CD1c-positive myeloid dendritic cell (primary cell): Measurements from ENCODE around the gene GTF2H3.

Experiments
- DNase-seq: peaks from one replicate; pipeline ENCODE4 v3.0.0-alpha.2; 2016; ENCODE audit errors: extremely low spot score

Gene GTF2H3

DNA sequence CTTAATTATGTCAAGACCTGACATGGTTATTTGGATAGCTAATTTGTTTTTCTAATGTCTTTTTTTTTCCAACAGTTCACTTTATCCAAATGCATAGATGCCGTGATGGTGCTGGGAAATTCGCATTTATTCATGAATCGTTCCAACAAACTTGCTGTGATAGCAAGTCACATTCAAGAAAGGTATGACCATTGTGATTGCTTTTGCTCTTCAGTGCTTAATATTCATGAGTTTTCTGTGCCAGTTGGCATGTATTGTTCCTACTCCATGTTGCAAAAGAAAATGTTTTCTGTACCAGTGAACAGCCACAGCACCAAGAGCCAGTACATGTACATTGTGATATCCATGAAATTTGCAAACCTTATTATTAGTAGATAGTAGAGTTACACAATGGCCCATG is 11.8 kb downstream of the GTF2H3 start:
- DNase-seq: no peak

DNA sequence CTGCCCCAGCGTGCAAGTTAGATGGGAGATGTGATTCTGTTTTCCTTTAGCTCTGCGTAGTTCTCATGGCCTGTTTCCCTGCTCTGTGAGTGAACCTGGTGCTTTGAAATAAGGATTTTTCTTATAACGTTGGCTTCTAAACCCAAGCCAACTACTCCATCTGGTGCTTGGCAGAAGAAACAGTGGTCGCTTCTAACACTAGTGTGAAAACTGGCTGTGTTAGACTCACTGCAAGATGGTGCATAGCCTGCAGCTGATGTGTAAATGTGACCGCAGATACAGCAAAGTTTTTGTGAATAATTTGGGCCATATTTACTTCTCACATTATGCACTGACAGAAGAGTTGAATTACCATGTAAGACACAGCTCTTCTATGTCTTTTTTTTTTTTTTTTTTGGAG is 12.2 kb downstream of the GTF2H3 start:
- no peak for DNase-seq

DNA sequence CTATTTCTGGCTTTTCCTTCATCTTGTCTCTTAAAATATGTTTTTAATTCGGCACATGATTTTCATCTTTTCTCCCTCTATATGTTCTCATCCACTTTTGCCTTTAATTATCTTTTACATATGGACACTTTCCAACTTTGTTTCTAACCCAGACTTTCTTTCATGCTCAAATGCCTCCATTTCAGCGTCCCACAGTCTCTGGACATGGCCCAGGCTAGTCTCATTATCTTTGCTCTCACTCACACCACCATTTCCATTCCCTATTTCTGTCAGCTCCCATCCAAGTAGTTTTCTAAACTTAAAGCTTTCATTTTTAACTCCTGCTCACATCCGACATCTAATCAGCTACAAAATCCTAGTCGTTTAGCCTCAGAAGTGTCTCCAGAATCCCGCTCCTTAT is 14.8 kb downstream of the GTF2H3 start:
- no peak for DNase-seq

DNA sequence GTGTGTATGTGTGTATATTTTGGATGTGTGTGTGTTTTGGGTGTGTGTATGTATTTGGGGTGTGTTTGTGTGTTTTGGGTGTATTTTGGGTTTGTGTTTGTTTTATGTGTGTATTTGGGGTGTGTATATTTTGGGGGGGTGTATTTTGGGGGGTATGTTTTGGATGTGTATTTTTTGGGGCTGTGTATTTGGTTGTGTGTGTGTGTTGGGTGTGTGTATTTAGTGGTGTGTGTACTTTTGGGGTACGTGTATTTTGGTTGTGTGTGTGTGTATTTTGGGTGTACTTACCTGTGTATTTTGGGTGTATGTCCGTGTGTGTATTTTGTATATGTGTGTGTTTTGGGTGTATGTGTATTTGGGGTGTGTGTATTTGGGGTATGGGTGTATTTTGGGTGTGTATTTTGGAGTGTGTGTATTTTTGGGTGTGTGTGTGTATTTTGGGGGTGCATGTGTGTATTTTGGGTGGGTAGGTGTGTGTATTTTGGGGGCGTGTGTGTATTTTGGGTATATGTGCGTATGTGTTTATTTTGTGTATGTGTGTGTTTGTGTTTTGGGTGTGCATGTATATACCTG is 20.6 kb downstream of the GTF2H3 start:
- no peak for DNase-seq

DNA sequence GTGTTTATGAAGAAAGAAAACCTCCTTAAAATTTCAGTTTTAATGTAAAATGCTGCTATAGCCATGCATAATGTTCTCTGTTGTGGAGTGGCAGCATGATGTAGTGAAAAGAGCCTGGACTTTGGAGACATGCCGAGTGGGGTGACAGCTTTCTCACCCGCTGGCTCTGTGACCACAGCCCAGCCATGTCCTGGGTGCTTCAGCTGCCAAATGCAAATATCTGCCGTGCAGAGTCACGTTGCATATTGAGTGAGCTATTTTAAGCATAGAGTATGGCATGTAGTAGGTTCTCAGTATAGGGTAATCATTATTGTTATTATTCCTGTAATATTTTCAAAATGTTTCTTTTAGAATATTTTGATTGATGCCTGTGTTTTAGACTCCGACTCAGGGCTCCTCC is 21.8 kb downstream of the GTF2H3 start:
- no peak for DNase-seq

DNA sequence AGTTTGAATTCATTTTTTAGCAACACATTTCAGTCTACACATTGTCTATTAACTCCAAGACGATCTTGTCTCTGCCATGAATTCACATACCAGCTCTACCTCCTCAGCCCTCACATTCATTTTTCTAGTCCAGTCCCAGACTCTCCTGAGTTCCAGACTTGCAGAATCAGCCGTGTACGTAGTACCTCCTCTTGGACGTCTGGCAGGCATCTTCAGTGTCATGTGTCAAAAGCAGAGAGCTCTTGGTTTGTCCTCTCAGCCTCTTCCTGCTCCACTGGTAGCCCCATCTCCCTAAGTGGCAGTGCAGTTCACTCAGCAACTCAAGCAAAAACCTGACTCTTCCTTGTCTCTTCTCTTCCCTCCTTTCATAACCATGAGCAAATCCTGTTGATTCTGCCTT is 22.8 kb downstream of the GTF2H3 start:
- DNase-seq: no peak

DNA sequence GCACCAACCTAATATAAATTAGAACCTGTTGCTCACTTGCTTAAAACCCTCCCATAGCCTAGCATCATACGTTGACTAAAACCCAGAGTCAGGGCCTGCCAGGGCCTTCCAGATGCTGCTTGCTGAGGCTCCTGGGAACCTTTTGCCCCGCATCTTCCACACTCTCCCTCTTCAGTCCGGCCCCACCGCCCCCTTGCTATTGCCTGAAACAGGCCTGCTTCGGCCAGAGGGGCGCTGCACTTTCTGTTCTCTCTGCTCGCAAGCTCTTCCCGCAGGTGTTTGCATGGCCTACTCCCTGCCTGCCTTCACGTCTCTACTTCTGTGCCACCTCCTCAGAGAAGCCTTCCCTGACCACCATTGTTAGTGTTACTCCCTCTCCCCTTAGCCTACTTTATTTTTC is 23.6 kb downstream of the GTF2H3 start:
- DNase-seq: no peak

DNA sequence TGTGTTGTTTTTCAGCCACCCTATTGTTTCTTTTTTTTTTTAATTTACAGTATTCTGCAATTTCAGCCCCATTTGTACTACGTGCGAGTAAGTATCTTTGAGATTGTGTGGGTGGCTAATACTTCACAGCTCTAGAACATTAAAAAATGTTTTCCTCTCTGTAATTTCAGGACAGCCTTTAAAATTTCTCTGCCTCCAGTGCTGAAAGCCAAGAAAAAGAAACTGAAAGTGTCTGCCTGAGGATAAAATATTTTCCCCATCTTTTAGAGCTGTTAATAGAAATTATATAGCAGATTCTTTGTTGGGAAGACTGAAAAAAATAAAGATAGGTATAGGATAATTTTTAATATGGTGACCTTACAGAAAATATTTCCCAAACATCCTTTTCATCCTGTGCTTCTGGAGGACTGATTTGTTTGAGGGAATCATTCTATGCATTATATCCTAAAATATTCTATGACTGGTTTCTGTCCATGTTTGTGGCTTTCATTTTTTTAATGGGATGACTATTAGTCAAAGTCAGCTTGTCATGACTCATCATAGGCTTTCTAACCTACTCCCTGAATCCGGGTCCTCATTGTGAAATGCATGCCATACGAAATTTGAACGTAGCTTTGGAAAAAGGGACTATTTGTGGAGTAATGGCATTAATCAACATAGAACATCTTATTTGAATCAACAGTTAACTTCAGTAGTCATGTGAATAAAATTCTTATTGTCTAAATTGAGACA is 26.5 kb downstream of the GTF2H3 start:
- DNase-seq: peak; percentile 37

DNA sequence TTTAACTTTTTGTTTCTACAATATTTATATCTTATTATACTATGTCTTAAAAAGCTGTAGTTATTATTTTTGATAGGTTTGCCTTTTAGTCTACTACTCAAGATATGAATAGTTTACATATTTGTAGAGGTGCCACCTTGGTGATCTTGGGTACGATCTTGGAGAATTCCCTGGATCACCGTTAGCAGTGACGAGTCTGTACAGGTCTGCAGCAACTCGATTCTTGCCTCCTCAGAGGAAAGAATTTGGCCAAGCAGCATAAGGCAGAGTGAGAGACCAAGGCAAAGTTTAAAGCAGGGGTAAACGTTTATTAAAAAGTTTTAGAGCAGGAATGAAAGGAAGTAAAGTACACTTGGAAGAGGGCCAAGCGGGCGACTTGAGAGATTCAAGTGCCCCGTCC is 34.1 kb downstream of the GTF2H3 start:
- no peak for DNase-seq

DNA sequence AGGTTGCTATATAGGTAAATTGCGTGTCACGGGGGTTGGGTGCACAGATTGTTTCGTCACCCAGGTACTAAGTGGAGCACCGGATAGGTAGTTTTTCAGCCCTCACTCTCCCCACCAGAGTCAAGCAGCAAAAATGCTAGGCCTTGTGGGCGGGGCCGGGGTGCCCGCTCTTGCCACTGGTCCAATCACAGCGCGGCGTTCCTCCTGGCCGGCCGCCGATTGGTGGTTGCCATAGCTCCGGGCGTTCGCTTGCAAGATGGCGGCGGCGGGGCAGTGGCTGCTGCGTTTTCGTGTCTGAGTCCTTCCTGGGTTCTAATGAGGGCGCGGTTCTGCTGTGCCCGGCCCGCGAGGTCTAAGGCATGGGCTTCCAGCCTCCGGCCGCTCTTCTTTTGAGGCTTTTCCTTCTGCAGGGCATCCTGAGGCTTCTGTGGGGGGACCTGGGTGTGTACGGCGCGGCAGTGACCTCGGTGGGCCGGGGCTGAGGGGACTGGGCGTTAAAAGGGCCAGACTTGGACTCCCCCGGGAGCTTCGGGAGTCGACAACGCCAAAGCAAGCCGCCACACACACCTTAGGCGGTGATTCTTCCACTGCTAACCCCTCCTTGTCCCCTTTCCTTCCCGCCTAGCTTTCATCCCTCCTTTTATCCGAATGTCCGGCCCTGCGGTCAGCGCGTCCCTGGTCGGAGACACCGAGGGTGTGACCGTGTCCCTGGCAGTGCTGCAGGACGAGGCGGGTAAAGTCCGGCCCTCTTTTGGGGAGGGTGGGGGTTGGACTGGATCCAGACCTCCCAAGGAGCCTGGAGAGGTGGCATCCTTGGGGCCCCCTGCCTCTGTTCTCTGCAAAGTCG is 37.5 kb downstream of the GTF2H3 start, which contains the start of gene TCTN2:
Gene TCTN2 (plus strand): TSS at position 232 of the 847 bp plus-strand sequence. CDS start 128 bp downstream, at position 360.
- peak; percentile 93 for DNase-seq

DNA sequence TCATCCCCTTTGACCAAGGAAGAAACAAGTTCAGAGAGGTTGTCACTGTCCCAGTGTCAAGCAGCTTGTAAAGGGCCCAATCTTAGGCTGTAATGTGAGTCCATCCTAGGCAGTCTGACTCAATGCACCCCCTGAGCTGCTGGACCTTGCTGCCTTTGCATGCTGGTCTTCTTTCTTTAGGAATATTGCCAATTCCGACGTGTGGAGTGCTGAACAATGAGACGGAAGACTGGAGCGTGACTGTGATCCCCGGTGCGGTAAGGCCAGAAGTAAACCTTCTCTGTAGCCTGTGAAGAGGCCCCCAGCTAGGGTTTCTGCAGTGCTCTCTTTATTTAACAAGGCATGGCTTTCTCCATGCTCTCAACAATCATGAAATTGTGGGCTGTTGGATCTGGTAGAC is 38.2 kb downstream of the GTF2H3 start:
- DNase-seq: no peak

DNA sequence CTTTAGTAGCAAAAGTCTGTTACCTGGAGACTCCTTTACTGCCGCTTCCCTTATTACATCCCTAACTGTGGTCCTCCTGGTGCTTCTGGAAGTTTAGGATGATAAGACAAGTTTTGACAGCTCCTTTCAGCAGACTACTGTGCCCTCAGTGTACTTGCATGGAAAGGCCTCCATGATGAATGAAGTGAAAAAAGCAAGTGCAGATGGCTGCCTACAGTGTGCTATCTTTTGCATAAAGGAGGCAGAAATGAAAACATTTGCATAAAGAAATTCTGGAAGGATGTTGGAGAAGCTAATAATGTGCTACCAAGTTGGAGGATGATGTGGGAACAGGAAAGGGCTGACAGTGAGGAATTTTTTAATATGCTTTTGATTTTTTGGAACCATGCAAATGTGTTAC is 41.8 kb downstream of the GTF2H3 start:
- no peak for DNase-seq

DNA sequence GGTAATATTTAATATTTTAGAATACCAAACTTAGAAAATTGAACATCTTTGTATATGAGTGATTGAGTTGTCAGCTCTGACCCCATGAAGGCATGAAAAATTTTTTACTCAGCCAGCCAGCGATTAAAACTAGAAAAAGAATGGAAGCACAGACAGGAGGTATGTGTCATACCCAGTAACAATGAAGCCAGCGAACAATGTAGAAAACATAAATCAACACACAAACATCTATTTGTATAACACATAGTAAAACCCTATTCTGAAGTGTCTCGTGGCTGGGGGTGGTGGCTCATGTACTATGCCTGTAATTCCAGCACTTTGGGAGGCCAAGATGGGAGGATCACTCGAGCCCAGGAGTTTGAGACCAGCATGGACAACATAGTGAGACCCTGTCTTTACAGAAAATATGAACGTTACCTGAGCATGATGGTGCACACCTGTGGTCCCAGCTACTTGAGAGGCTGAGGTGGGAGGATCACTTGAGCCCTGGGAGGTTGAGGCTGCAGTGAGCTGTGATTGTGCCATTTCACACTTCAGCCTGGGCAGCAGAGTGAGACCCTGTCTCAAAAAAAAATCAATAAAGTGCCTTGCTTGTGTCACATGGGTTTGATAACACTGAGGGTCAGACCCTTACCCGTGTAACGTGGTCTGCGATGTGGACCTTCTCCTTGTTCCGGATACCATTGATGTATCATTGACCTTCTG is 43.1 kb downstream of the GTF2H3 start:
- DNase-seq: no peak

DNA sequence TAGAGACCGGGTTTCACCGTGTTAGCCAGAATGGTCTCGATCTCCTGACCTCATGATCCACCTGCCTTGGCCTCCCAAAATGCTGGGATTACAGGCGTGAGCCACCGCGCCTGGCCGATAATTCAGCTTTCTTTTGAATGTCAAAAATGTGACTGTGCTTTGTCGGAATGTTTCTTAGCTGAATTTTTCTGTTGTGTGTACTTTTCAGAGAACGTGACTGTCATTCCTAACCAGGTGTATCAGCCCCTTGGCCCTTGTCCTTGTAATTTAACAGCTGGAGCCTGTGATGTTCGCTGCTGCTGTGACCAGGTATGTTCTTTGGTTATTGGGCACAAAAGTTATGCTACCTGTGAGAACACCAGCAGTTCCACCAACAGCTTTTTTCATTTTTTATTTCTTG is 45.4 kb downstream of the GTF2H3 start:
- DNase-seq: no peak

DNA sequence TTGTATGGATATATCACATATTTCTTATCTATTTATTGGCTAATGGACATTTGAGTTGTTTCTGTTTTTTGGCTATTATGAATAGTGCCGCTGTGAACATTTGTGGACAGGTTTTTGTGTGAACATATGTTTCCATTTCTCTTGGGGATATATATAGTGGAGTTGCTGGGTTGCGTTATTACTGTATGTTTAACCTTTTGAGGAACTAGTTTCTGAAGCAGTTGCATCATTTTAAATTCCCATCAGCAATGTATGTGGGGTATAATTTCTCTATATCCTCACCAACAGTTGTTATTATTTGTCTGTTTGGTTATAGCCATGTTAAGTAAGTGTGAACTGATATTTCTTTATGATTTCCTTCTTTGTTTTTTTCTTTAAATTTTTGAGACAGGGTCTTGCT is 48.0 kb downstream of the GTF2H3 start:
- peak; percentile 62 for DNase-seq

DNA sequence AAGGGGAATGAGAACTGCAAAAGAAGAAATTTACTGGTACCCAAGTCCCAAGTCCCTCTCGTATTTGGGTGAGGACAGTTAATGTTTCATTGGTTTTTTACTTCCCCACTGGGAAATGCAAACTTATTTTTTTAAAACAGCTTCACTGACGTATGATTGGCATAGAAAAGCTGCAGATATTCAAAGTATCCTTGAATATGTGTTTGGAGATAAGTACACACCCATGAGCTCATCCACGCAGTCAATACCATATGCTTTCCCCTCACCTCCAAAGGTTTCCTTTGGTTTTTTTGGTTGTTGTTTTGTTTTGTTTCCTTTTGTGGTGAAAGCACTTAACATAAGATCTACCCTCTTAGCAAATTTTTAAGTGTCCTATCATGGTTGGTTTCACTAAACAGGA is 50.3 kb downstream of the GTF2H3 start:
- DNase-seq: no peak

DNA sequence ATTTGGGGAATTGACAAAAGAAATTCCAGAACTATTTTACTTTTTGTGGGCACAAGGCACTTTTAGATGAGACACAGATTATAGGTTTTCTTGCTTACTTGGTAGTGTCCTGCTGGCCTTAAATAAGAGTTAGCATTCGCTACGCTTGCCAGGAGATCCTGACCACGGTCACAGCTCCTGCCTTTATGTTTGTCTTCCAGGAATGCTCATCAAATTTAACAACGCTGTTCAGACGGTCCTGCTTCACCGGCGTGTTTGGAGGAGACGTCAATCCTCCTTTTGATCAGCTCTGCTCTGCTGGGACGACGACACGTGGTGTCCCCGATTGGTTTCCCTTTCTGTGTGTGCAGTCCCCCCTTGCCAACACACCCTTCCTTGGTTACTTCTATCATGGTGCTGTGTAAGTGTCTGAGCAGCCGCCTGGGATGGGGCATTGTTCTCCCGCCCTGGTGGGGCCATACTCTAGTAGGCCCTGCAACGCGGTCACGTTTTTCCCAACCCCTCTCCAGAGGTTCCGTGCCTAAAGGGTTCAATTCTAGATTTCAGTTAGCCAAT is 53.1 kb downstream of the GTF2H3 start:
- DNase-seq: no peak

DNA sequence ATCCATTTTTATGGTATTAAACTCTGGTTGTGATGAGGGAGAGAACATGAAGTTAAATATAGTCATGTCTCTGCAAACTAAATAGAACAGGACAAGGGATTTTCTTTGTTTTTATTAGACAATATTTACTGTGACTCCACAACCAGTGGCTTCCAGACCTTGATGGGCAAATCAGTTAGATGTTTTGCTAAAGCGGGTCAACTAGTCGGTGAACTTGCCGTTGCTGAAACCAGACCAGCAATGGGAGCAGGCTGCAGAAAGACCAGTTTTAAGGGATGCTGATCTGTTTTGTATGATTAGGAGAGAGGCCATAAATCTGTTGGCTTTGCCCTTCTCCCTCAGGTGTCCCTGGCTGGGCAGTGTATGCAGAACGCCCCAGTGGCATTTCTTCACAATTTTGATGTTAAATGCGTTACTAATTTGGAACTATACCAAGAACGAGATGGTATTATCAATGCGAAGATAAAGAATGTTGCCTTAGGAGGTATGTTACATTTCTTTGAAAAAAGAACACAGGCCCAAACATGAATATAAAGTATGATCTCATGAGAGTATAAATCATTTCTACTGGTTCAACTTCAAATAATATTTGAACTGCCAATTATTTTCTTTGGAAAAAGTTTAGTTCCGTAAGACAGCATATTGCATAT is 56.7 kb downstream of the GTF2H3 start:
- DNase-seq: no peak

DNA sequence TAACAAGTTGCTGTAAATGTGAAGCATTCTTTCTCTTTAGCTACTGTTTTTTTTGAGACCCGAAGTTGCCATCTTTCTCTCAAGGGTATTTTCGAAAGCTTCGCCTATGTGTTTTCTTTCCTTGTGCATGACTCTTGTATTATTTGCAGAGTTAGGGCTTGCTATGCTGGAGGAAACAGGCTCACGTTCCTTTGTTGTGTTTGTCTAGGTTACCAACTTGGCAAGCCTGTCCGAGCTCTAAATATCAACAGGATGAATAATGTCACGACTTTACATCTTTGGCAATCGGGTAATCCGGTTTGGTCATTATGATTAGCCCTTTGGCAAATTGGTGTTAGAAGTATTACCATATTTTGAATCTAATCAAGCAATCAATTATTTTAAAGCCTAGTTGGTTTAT is 62.6 kb downstream of the GTF2H3 start:
- DNase-seq: no peak

DNA sequence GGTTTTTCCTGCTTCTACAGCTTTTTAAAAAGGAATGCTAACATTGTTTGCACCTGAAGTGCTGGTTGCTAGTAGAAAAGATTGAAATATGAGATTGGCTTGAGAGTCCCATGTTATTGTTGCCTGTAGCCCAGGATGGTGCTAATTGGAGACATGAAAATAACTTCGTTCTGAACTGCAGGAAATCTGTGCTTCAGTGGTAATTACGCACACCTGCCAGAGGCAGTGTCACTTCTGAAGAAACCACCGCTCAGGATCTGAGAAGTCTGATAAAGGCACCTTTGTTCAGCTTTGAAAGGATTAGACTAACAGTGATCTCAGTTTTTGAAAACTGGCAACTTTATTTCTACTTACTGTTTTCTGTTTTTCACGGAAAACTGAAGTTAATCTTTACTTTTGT is 63.0 kb downstream of the GTF2H3 start:
- no peak for DNase-seq

DNA sequence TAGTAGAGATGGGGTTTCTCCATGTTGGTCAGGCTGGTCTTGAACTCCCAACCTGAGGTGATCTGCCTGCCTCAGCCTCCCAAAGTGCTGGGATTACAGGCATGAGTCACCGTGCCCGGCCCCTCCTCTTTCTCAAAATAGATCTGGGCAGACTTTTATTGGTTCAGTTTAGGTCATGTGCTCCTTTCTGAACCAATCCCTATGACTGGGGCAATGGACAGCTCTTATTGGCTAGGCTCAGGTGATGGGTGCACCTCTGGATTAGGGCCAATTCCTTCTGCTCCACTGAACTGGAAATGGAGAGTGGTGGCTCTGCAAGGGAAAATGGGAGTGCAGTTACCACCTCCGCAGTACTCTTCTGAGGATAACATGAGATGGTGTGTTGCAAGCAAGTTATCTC is 72.3 kb downstream of the GTF2H3 start:
- no peak for DNase-seq
